Suppressor macrophage treated with lipopolysaccharide for 1 hour (primary cell): Measurements from ENCODE around the gene SLFN12L.

ENCODE experiments used
- DNase-seq, 3 donors: peaks; one replicate each; pipeline ENCODE4 v3.0.0-alpha.2; 2020 to 2022

The SLFN12L gene

DNA sequence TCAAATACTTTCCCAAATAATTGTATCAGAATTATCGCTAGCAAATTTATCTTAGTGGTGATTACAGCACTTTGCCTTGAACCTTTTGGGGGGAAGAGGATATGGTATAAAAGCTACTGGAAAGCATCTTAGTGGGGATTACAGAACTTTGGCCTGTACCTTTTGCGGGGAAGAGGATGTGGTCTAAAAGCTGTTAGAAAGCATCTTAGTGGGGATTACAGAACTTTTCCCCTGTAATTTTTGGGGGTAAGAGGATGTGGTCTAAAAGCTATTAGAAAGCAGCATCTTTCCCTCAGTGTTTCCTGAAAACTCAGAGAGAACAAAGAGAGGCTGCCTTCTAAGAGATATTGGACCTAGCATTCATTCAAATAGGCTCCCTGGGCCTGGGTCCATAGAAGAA is 109.2 kb downstream of the SLFN12L start:
- no peak for DNase-seq

DNA sequence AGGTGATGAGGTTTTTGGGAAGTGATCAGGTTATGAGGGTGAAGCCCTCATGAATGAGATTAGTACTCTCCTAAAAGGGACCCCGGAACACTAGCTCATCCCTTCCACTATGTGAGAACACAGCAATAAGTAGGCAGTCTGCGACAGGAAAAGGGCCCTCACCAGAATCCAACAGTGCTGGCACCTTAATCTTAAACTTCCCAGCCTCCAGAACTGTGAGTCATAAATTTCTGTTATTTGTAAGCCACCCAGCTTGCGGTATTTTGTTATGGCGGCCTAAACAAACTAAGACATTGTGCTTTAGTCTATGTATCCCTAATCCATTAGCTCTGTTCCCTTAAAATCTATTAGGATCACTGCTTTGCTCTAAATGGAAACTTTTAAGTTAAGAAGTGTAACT is 113.7 kb downstream of the SLFN12L start:
- DNase-seq = no peak
